Cerebellar cortex (tissue), 1 donor: ENCODE results near the gene GAD2.
A peak's percentile ranks its signal among the peaks of the same experiment; 100 is the strongest.
"Not testable (repeated sequence)": the region's sequence is repeated elsewhere in the genome, so short reads cannot be mapped to it uniquely, and the experiment has no call there.

ENCODE experiments used
- DNase-seq: peaks from one replicate; pipeline ENCODE4 v3.0.0-alpha.2; 2015; ENCODE audit warnings: low spot score

GAD2 gene

DNA sequence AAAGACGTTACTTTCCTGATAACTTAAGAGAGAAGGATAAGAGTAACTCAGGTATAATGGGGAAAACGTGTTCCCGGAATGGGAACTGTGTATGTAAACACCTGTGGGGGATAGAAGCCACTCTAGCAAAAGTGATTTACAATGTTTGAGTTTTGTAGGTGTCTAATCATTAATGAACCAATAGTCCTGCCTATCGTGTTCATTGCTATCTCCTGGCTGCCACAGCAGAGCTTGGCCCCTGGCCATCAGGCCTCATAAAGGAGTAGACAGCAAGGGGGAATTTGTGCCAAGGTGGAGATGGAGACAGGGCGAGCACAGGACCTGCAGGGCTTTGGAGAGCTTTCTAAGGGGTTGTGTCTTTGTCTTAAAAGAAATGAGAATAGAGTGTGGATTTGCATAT, 102.1 kb downstream of the GAD2 start:
- DNase-seq, result no peak

DNA sequence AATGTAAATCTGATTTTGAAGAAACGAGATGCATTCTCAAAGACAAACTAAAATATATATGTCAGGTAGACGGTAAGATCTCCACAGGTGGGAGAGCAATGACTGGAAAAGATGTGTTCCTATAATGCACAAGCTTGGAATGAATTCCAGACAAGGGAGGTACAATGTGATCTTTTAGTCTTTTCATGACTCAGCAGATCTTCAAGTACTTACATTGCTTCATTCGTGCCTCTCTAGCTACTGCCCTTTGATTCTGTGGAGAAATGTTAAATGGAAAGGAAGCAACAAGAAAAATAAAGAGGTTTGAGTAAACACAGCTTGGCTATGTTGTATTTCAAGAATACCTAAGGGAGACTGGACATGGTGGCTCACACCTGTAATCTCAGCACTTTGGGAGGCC, 106.6 kb downstream of the GAD2 start:
- no peak for DNase-seq

DNA sequence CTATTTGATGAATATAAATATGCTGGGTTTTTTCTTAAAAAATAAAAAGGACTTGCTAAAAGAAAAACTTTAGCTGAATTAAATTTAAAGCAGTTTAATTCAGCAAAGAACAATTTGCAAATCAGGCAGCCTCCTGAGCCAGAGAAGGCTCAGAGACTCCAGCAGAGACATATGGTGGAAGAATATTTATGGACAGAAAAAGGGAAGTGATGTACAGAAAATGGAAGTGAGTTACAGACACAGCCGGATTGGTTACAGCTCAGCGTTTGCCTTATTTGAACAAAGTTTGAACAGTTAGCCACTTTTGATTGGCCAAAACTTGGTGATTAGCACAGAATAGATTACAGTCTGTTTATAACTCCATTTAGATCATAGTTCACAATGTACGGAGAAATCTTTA, 110.3 kb downstream of the GAD2 start:
- DNase-seq, result no peak

DNA sequence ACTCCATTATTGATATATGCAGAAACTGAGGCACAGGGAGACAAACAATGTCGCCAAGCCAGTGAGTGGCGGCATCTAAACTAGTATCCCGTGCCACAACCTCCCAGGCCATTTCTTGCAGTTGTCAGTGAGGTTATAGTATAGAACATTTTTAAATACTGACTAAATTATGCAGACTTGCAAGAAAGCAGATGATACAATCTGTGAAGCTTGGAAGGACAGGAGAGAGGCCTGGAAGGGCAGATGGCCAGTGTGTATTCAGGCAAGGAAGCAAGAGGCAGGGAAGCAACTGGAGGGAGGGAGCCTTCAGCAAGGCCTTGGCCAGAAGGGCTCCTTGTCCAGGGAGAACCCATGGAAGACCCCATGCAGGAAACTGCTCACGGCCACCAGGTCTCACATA, 111.2 kb downstream of the GAD2 start:
- DNase-seq, result no peak

DNA sequence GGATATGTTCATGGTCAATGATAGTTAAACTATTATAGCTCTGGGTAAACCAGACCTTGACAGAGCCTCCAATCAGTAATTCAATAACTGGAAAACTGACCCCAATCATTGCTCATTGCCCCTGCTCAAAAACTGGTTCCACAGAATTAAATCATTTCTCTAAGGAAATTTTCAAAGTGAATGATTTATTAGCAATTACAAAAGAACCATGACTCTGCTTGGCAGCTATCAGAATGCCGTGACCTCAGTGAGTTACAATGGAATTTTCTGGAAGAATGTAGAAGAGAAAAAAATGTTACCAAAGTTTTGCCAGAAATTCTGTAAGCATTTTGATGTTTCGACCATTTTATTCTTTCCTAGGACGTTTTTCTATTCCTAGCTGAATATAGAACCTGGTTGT, 114.8 kb downstream of the GAD2 start:
- no peak for DNase-seq

DNA sequence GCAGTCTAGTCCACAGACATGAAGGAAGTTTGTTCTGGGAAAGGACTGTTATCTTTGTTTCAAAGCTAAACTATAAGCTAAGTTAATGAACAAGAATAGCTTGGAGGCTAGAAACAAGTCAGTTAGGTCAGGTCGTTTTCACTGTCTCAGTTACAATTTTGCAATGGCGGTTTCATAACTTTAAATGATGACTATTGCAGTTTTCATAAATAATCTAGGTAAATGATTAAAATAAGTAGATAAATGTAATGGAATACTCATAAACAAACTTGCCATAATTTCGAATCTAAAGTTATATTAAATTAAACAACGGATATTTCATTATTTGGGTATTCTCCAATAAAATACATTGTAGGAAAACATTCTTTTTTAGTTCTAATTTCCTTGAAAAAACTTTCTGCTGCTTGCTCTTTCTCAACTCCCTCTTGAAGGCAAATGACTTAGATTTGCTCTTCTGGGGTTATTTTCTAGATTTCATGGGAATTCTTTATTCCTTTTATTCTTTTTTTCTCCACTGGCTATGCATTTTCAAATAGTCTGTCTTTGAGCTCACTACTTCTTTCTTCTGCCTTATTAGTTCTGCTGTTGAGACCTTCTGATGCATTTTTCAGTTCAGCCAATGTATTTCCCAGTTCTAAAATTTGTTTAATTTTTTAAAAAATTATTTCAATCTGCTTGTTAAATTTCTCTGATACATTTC, 117.8 kb downstream of the GAD2 start:
- no peak for DNase-seq

DNA sequence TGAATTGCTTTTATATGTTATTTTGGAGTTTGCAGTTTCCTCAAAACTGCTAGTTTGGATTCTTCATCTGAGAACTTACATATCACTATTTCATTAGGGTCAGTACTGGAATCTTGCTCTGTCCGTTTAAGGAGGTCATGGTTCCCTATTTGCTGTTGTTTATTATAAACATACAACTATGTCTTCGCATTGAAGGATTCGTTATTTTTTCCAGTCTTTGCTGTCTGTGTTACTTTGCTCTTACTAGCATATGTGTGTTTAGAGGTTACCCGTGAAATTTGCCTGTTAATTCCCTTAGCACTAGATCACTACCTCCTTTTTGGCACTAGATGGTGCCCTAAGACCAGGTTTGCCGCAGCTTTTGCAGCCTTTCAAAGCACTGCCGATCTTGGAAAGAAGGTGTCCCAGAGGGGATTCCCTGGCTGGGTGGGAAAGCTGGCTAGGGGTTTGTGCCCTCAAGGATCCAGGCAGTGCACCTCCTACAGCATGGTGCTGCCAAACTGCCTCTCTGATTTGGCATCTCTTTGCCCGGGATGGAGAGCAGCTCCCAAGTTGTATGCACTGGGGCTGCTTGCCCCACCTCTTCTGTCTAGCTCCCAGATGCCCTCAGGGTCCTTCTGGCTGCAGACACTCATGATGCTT, 118.5 kb downstream of the GAD2 start:
- peak; percentile 36 for DNase-seq

DNA sequence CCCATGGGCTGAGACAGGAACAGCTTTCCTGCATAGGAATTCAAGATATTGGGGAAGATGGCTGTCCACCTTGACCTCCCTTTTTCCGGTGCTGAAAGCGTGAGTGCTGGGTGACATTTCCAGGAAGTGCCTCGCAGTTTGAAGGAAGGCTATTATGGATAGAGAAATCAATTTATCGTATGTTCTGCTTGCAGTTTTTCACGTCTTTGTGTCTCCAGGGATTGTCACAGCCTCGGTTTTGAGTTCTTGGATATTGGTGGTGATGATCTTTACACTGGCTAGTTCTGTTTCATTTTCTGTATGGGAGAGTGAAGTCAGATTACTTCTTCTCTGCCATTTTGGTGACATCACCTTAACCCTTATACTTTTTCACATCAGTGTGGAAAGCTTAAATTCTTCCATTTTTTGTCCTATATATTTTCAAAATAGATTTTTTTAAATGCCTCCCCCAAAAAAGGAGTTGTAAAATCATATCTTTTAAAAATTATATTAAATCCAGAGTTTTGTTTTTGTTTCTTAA, 119.1 kb downstream of the GAD2 start:
- DNase-seq, result no peak

DNA sequence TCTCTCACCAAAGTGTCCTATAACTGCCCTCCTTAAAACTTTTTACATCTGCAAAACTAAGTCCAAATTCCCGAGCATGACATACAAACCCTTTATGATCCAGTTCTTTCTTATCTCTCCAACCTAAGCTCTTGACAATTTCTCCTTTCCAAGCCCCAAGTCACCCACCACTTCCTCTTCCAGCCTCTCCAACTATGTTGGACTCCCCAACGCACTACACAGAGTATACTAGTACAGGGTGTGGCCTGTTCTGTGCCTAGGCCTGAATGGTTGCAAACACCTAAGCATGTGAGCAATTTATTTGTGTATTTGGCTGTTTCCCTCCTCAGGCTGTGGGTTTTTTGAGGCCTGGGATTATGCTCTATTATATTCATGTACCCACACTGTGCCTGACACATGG, 120.4 kb downstream of the GAD2 start:
- no peak for DNase-seq

DNA sequence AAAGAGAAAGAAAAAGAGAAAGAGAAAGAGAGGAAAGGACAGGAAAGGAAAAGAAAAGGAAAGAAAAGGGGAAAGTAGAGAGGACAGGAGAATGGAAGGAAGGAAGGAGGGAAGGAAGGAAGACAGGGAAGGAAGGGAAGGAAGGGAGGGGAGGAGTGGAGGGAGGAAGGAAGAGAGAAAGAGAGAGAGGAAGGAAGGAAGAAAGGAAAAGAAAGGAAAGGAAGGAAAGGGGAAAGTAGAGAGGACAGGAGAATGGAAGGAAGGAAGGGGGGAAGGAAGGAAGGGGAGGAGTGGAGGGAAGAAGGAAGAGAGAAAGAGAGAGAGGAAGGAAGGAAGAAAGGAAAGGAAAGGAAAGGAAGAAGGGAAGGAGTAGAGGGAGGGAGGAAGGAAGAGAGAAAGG, 125.1 kb downstream of the GAD2 start:
- DNase-seq, result no peak

DNA sequence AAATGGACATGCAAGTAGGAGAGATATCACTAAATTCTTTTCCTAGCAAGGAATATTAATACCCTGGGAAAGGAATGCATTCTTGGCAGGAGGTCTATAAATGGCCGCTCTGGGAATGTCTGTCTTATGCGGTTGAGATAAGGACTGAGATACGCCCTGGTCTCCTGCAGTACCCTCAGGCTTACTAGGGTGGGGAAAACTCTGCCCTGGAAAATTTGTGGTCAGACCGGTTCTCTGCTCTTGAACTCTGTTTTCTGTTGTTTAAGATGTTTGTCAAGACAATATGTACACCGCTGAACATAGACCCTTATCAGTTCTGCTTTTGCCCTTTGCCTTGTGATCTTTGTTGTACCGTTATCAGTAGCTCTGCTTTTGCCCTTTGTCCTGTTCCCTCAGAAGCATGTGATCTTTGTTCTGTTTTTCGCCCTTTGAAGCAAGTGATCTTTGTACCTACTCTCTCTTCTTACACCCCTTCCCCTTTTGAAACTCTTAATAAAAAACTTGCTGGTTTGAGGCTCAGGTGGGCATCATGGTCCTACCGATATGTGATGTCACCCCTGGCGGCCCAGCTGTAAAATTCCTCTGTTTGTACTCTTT, 132.3 kb downstream of the GAD2 start:
- not testable (repeated sequence) for DNase-seq
